HG03066 (cell line): ENCODE results near the gene CRYBA4.

Source experiments
- ATAC-seq: cut with Tn5 transposase; IDR thresholded peaks from one replicate; pipeline ENCODE4 v1.9.1; 2021; ENCODE audit warnings: low read depth; ENCODE audit not compliant: unreplicated experiment

The CRYBA4 gene

DNA sequence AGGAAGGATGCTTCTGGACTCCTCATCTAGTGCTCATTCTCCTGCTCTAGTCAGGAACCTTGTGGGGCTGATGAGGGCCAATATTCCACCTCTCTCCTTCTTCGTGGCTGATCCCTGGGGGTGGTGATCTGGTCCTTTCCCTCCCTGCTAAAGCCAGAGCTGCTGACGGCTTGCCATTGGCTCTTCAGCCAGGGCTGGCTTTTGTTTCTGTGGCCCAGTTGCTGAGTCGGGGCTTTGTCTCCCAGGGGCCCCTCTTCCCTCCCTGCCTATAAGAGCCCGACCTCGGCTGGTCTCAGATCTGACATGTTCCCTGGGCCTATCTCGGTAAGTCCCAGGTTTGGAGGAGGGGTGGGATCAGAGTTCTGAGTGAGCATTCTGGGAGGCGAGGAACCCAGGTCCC is at the start of gene CRYBA4:
CRYBA4 (plus strand) TSS at position 301 of the 400 bp plus-strand sequence. CDS start 634 bp downstream, outside the sequence.
- ATAC-seq: no peak

DNA sequence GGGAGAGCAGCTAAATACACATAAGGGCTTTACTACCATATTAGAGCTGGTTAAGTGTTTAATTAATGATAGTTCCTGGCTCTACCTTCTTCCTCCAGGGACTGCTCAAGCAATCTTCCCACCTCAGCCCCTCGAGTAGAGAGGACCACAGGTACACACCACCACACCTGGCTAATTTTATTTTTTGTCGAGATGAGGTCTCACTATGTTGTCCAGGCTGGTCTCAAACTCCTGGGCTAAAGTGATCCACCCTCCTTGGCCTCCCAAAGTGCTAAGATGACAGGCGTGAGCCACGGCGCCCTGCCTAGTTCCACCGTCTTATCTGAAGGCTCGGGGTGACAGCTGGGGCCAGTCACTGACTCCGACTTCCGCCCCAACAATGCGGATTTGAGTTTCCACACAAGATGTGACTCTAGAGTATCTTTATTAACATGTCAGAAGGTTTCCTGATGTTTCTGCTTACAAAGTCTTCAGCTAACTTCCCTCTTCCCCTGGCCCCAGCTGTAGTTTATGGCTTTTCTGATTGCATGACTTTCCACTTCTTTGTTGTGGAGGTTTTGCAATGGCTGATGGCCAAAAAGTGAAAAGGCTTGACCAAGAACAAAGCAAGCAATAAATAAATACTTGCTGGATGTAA is 48.6 kb upstream of the CRYBA4 start:
- no peak for ATAC-seq

DNA sequence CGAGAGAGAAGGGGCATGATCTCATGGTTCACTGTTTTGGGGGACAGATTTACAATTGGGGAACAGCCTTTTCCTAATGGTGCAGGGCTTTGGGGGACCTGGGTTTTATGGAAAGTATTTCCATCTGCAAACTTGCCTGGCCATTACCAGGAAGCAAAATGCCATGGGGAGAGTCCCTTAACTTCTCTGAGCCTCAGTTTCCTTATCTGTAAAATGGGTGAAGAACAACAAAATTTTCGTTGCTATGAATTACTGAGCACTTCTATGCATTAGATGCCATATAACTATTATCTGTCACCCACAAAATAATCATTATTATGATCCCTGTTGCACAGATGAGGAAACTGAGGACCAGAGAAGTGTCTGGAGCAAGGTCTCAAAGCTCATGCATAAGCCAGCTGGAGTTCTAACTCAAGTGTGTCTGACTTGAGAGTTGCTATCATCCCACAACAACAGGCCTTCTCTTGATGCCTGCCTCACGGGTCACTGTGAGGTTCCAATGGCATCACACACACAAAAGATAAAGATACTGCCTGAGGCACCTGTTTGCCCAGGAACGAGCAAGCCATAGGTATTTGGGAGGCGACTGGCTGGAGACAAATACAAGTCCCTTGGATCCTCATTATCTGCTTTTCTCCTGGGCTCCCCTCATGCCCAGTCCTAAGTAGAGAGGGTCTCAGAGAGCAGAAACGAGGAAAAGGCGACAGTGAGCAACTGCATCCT is 47.6 kb upstream of the CRYBA4 start:
- no peak for ATAC-seq

DNA sequence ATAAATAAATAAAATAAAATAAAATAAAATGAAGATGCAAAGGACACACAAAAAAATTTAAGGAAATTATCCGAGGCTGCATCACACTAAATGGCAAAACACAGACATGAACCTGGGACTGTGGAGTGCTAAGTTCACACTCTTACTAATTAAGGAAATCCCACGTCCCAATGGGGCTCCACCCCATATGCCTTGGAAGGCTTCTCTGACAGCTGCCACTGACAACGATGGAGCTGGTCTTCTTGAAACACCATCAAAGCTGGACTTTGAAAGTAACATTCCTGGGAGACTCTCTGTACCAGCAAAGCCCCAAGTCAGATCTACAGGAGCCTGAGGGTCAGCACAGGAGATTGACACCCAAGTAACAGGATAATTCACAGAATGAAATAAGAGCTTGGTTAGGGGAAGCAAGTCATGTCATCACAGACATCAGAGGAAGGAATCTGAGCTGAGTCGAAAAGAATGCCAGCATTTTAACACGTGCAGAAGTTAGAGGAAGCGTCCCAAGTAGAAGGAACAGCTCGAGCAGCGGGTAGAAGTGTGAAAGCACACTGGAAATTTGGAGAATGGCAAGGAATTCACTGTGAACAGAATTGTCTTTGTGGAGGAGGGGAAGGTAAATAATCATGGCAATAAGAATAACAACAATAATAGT is 45.6 kb upstream of the CRYBA4 start:
- no peak for ATAC-seq

- no peak for ATAC-seq
Observed at GRCh38 chr22:26577081-26577480, 44.7 kb upstream of the CRYBA4 start.

- peak; percentile 81 for ATAC-seq
Observed at GRCh38 chr22:26579331-26579886, 42.4 kb upstream of the CRYBA4 start.

DNA sequence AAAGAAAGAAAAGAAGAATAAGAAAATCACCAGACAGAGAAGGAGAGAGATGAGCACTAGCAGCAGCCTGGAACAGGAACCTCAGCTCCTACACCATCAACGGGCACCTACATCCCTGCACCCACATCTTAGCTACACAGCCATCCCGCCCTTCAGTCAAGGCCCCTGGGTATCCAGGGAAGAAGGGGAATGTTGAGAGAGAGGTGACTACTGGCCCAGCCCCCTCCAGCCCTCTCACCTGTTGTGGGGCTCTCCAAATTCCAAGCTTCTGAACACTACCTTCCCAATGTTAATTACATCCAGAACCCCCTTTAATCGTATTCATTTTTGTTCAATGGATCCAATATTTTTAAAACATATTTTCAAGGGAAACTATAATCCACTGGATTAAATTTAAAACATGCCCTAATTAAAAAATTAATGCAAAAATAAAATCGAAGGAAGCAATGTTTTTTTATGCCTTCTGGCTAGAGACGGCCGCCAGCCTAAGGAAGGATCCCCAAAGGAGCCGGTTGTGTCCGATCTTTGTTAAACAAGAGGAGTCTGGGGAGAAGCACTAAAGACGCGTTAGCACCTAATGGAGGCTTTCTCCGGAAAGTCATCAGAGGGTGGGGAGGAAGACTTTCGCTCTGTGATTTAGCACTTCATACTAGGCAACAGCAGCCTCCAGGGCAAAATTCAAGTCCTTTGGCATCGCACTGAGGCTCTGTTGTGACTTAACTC is 41.4 kb upstream of the CRYBA4 start:
- no peak for ATAC-seq

DNA sequence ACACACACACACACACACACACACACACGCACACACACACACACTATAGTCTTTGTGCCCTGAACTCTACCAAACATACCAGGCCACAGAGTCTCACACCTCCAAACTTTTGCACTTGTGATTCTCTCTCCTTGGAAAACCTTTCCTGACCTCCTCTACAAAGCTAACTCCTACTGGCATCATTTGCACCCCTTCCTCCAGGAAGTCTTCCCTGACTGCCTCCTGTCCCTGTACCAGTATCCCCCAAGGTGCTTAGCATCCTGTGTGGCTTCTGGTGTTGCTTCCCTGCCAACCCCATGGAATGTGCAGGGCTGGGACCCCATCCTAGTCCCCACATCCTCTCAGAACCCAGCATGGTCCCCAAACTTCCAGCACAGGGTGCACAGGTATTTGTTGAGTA is 40.7 kb upstream of the CRYBA4 start:
- no peak for ATAC-seq

GRCh38 chr22:26581633-26582168 is 40.1 kb upstream of the CRYBA4 start:
- no peak for ATAC-seq

DNA sequence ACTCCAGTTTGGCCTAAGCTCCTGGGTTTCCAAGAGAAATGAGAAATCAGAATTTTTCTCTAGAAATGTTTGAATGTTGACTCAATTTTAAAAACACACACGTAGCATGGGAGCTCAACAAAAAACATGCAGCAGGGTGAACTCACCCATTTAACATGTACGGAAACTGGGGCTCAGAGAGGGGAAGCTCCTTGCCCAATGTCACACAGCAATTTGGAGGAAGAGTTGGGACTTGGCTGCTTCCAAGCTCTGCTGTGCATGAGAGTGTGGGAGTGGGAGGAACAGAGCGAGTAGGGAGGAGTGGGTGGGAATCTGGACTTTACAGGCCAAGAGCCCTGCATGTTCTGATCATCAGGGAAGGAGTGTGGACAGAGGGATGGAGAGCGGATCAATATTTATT is 37.8 kb upstream of the CRYBA4 start:
- no peak for ATAC-seq

DNA sequence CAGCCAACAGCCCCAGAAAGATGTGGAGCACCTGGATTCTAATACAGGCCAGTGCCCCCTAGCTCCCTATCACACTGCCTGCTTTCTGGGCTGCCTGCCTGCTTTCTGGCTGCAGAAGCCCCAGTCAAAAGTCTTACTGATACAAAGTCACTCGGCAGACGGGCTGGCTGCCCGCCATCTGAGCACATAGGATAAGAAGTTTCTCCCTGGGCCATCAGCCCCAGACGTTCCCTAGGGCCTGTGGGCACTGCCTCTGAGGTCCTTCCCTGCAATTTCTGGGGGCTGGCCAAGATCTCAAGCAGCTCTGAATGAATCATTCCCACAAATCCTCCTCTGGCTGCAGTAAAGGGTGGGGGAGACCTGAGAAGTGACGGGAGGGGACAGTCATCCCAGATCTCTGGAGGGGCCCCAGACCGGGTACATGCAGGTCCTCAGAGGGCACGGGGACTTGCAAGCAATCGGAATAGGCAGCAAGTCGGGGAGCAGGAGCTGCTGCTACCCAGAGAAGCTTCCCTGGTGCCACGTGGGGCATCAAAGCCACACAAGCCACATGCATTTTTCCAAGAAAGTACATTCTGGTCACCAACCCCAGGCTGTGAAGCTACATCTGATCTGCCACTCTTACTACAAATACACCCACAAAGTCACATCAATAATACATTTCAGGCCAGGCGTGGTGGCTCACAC is 36.5 kb upstream of the CRYBA4 start:
- ATAC-seq: no peak

DNA sequence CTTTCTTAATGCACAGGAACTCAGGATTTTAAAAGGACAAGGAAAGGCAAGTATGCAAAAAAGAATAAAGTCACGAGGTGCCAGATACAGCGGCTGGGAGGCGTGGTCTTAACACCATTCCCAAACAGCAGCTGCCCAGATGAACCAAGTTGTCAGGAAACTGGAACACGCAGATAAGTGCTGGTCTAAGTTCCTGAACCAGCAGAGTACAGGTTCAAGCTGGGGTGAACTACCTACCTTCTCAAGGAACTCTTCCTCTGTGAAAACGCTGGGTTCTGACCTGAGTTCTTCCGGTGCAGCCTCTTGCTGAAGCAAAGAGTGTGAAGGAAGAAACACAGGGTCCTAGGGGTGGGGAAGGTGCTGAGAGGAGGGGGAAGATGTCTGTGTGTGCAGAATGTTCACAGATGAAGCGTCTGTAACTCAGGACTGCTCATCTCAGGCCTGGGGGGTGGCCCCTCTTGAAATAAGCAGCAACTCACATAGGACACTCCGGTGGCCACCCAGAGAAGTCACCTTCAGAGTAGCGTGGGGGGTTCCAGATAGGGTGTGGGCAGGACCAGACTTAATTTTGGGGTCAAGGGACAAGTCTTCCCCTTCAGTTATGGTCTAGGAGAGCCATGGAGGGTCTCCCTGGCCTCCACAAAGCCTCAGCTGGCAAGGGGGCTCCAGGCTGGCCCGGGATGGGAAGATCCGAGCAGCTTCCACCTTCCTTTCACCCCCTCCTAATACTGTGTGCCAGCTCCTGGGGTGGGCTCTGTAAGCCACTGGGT is 35.0 kb upstream of the CRYBA4 start:
- ATAC-seq: no peak

GRCh38 chr22:26587991-26588613 is 33.7 kb upstream of the CRYBA4 start:
- ATAC-seq: no peak

DNA sequence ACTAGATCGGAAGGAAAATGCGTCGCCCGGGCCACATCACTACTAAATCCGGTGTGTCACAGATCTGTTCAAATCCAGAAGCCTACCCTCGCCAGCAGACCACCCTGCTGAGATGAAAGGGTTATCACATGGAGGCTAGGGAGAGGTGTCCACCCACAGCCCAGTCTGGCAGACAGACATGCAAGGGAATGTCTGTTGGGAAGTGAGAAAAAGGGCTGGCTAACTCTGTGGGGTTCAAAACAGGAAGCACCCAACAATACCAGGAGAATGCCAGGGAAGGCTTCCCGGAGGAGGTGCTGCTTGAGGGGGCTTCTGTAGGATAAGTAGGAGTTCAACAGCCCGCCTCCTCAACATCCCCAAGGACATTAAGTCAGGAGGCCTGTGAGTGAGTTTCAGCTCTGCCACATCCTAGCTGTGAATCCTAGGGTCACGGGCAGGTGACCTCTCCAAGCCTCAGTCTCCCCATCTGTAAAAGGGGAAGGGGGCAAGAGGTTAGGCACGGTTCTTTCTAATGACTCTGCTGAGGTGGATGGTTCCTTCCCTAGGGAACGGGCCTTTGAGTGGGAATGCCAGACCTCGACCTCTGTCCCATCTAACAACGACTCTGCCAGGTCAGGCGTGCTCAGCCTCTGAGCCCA is 32.9 kb upstream of the CRYBA4 start:
- no peak for ATAC-seq

DNA sequence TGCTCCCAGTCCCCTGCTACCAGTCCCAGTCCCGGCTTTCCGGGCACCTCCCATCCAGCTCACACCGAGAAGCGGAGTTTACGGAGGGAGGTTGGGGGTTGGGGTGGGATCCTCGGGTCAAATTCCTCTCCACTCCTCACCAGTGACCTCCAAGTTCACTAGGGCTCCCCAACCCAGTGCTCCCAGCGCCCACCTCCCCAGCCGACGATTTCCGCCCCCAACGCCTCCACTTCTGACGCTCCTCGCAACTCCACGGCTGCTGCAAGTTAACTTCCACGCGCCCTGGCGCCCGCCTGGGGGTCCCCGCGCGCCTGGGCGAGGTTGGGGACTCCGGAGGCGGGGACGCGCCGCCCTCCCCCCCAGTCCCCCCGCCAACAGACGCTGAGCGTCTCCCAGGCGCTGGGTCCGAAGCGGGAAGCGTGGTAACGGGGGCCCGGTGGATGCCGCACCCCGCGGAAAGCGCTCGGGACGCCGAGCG is 32.4 kb upstream of the CRYBA4 start:
- no peak for ATAC-seq

DNA sequence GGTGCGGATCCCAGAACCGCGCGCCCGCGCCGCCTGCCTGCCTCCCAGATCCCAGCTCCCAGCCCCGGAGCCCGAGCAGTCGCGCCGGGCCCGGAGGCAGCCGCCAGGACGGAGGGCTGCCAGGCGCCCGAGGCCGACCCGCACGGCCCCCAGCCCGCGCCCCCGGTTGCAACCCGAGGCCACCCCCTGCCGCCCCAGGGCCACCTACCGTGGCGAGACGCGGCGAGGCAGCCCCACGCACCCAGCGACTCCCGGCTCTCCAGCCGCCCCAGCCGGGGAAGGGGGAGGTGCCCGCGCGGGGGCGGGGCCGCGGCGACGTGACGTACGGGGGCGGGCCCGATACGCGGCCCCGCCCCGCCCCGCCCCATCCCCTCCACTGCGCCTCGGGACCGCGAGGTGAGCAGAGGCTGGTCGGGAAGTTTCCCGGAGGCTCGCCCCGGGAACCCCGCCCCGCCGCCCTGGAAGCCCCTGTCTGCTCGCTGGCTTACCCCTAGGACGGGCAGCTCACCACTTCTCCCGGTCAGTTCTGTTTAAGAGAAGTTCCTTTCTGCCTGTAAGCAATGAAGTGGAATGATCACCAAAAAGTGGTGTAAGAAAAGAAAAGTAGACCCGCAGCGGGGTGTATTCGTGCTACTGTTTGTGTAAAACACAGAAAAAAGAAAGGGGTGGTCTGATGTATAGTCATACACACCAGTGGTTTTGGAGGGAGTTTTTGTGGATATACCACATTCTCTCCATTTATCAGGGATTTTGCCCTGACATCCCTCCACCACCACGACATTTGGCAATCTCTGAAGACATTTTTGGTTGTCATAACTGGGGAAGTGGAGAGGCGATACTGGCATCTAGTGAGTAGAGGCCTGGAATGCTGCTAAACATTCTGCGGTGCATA is 31.7 kb upstream of the CRYBA4 start, which contains the start of gene TPST2:
TPST2 (minus strand) TSS at position 288 of the 892 bp plus-strand sequence. CDS start 48,502 bp downstream, outside the sequence.
- peak; percentile 46 for ATAC-seq

GRCh38 chr22:26592421-26592891 is 29.3 kb upstream of the CRYBA4 start:
- peak; percentile 61 for ATAC-seq
